Activated CD4-positive, alpha-beta T cell treated with anti-CD3 and anti-CD28 coated beads, Interleukin-10, Interleukin-2, amounts not matched to agents 100 ng/mL and 50 ng/mL, durations not matched to agents 16 hours and 8 hours (primary cell): ENCODE measurements around the gene PCSK6.

Experiments used
- DNase-seq: peaks from one replicate; pipeline ENCODE4 v3.0.0-alpha.2; 2020

The PCSK6 gene

DNA sequence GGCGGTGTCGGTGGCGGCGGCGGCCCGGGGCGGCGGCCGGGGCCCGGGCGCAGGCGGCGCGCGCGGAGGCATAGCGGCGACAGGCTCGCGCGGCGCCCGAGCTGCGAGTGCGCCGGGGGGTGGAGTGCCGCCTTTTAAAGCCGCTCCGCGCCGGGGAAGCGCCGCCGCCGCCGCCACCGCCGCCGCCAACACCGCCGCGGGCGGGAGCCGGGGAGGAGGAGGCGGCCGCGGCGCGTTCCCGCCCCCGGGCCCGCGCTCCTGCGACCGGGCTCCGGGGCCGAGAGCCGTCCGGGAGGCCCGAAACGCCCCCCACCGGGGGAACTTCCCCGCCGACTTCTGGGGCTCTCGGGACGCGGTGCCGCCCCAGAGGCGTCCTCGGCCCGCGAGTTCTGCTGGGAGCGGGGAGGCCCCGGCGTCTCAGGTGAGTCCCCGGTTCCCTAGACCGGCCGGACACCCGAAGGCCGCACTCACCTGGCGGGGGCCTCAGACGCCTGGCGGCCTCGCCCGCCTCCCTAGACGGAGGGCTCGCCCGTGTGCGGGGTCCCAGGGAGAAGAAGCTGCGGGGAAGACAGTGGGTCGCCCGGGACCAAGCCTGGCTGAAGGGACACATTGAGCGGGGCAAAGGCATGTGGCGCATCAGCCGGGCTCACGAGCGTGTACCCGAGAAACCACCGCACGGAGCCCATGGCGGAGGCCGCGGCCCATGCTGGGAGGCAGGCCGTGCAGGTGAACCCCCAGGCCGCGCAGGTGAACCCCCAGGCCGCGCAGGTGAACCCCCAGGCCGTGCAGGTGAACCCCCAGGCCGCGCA is at the start of gene PCSK6:
Gene PCSK6, minus strand, starts transcription at position 109 of the 809 bp plus-strand sequence. Its CDS starts 37 bp downstream, at position 72.
- DNase-seq: no peak

DNA sequence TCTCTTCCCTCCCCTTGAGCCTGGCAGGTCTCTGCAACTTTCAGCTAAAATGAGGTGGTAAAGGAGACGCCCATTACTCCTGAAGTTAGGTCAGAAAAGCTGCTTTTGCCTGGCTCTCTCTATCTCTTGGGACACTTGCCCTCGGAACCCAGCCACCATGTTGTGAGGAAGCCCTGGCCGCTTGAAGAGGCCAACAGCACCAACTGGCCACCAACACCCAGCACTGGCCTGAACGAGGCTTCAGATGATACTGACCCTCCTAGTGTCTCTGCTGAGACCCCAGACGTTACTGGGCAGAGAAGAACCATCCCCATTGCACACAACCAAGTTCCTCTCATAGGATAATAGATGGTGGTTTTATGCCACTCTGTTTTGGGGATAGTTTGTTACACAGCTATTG is 49.5 kb upstream of the PCSK6 start:
- no peak for DNase-seq

DNA sequence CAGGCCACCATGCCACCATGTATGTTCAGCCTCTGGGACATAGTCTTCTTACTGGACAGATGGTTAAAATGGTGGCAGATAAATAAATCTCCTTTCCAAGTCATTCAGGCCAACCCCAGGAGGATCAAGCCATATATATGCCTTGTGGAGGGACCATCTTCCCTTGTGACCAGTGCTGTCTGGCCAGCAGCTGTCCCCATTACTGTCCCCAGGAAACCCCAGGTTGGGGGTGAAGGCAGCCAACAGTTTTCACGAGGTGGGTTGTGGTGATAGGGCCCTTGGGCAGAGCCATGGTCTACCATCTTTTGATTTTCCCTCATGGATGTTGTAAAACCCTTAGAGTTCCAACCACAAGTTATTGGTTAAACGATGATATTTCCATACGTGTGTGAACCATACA is 48.7 kb upstream of the PCSK6 start:
- no peak for DNase-seq

DNA sequence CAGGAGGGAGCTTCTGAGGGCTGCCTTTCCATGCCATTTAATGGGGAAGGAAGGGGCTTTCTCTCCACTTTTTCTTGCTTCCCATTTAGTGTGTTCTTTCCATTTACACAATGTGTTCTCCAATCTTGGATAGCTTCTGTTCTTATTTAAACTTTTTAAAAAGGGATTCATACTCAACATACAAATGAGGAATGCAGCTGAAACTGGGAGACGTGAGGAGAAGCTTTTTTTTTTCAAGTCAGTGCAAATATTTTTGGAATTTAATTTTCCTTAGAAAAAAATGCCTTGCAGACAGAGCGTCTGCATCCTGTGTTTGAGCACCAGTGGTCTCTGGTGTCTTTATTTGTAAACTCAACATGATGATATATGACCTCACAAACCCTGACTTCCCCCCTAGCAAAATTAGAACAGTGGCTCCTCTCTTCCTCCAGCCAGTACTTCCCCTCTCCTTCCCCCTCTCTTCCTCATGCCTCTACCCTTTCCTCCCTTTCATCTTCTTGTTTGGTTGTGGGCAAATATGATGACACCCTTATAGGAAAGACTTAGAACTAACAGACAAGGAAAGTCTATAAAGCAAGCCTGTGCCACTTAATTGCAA is 48.1 kb upstream of the PCSK6 start:
- no peak for DNase-seq

DNA sequence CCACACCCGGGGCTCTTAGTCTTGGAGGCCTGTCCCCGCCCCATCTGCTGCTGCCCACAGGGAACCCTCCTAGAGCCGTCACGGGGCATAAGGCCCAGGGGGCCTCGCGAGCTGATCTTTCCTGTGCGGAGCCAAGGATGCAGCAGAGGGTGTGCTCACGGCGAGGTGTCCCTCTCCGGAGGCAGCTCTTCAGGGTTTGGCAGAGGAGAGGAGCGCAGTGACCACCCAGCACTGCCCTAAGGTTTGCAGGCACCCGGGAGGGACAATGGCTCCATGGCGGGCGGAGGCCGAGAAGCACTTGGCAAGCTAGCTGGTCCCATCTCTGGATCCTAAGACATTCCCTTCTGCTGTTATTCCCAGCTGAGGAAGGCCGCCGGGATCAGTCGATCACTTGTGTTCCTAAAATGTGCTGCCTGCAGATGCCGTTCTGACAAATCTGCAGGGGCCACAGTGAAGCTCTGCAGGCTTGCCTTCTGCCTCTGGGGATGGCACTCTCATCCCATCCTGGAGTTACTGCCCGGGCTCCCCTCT is 47.4 kb upstream of the PCSK6 start:
- DNase-seq: no peak

DNA sequence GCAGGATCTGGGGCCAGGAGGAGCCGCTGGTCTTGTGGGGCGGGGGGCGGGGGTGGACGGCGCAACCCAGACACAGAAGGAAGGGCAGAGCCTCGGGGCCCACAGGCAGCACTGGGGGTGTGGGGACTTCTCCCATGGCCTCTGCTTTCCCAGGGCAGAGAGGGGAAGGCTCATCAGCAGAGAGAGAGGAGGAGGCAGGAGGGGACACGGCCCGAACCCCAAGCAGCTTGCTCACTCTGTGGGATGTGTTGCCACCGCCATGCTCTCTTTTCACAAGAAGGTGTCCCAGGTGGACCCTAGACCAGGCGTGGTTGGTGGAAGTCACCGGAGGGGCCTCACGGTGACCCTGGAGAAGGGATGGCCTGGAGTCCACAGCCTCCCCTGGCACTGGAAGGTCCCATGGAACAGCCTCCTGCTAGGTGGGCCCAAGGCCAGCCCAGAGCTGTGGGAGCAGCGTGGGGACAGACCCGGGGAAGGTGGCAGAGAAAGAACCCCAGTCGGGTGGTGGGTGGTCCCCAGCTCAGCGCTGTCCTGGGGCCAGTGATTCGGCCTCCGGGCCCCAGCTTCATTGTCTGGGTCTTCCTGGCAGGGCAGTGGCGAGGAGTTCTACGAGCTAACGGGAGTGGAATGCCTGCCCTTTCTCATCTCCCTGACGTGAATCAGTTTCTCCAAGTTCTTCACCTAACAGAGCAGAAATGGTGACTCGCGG is 46.8 kb upstream of the PCSK6 start:
- DNase-seq: no peak

DNA sequence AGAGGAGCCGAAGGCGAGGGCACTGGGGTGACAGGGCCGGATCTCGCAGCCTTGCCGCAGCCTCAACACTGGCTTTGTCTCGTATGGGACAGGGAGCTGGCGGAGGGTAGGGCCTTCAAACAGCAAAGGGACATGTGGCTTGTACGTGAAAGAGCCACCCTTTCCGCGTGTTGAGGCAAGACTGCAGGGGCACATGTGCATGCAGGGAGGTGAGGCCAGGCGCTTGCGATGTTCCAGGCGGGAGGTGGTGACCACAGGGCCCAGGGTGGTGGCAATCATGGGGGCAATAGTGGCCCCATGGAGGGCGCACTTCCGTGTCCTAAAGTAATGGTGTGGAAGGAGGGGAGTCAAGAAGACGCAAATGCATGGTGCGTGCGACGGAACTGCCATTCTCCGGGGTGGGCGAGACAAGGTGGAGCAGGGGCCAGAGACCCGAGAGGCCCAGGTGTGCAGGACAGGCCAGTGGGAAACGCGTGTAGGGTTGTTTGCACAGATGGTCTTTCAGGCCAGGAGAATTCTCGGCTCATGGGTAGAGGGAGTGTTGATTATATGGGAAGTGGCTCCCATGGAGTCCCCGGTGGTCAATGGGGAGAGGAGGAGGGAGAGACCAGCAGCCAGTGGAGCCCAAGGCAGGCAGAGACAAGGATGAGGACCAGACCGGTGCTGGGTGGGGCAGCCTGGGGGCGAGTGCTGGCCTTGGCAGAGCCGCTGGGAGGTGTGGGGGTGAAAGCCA is 45.8 kb upstream of the PCSK6 start:
- no peak for DNase-seq

DNA sequence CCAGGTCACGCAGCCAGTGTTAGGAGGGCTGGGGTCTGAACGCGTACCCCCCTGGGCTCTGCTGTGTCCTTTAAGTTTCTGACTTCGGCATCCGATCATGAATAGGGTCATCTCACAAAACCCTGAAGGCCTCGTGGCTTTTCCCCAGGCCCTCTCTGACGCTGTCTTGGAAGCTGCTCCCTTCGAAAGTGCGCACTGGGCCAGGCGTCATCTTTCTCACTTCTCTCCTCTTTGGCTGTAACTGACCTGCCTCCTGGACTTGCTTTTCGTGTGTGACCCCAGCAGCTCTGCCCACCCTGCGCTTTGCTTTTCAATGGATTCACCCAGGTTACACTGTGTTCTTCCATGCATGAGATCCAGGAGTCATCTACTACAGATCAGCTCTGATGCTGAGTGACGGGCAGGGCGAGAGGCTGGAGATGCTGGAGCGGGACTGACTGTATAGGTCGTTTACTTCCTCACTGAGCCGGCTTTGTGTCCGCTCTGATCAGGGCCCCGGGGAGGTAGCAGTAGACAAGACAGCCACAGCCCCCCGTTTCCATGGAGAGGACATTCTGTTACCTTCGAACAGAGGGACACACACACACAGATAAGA is 45.0 kb upstream of the PCSK6 start:
- no peak for DNase-seq

DNA sequence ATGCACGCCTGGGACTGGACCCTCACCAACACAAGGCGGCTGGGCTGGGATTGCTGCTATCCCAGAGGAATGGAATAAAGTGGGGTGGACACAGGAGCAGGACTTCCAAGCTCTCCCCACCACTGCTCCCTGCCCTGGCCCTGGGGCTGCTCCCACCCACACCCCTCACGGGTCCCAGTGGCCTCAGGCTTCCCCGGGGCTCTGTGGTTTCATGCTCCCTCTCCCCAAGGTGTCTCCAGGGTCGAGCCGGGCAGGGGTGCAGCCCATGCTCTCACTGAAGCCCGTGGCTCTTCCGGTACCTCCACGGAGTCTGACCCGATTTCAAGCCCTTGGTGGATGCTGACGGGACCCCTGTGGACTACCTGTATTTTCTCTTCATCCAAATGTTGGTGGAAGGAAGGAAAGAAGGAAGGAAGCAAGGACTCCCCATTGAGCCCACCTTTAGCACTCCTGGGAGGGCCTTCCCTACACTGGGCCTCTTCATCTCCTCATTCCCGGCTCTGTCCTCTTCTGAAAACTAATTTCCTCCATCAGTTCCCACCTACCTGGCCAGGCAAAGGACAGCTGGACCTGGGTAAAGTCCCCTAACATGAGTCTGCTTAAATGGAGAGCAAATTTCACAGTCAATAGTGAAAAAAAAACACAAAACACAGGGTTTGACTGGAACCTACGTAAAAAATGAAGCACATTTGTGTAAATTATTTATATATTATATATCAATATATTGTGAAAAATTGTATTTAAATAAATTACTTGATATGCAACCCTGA is 44.0 kb upstream of the PCSK6 start:
- DNase-seq: no peak

DNA sequence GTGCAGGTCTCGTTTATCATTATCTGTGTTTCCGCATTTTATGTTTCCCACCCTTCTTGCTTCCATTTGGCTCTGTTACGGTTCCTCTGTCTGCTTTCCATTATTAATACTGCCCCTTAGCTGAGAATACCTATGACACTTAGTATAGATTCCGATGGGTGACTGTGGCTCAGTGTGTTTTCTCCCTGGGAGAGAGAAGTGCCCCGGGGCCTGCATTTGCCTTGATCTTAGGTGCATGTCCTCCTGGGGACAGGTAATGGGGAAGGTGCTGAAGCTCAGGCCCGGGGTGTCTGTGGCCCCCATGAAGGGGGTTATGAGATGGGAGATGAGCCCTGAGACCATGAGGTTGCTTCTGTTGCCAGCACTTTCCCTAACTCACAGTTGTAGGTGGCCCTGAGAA is 43.4 kb upstream of the PCSK6 start:
- no peak for DNase-seq

DNA sequence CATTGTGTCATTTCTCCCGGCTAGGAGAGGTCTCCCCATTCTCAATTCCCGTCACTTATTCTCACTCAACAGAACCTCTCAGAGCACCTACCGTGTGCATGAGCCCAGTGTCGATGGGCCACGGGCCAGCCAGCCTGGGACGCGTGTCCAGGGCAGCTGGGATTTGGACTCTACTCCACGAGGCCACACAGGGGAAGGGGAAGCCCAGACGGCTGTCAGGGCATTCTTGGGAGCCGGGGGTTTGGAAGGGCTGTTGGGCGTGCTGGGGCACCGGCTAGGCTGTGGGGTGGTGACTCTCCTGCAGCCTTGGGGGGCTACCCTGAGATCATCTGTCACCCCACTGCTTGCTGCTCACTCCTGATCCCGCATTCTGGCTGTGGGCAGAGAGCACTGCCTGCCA is 41.7 kb upstream of the PCSK6 start:
- DNase-seq: no peak

DNA sequence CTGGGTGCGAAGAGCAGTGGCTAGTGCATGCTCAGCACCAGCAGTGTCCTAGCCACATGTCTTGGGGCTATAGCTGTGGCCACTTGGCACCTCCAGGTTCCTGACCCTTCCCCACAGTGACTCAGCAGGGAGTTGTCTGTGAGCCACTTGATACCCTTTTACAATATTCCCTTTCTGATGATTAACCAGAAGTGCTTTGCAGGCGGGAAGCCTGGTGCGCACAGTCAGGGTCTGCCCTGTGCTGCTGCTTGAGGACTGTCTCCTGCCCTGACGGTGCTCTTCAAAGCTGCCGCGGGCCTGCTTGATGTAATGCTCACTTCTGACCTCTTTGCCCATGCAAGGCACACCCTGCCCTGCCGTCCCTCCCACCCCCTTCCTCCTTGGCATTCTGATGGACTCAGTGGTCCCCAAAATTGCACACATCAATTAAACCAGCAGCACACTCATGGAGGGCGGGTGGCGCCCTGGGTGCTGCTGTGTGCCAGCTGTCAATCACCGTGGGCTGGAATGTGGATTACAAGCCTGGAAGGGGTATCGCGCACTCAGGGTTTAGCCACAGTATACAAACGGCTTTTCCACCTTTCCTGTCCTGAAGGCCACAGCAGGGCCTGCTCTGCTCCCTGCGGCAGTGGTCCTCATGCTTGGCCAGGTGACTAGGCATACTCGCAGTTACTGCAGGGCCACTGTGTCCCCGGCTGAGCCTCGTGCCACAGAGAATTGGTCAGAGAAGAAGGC is 40.9 kb upstream of the PCSK6 start:
- no peak for DNase-seq

DNA sequence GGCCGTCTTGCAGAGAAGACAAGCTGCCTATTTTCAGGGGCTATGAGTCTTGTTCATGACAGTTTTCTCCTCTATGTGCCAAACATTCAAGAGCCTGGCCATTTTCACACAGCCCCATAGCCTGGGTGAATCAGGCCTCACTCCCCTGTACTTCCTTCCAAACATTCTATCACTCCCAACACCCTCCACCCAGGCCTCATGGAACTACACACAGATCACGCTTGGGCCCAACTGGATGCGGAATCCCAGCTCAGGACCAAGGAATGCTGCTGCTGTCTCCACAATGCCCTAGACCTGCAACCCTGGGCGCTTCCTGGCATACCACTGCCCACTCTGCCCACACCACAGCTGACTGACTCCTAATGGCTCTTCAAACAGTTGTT is 39.4 kb upstream of the PCSK6 start:
- DNase-seq: no peak

DNA sequence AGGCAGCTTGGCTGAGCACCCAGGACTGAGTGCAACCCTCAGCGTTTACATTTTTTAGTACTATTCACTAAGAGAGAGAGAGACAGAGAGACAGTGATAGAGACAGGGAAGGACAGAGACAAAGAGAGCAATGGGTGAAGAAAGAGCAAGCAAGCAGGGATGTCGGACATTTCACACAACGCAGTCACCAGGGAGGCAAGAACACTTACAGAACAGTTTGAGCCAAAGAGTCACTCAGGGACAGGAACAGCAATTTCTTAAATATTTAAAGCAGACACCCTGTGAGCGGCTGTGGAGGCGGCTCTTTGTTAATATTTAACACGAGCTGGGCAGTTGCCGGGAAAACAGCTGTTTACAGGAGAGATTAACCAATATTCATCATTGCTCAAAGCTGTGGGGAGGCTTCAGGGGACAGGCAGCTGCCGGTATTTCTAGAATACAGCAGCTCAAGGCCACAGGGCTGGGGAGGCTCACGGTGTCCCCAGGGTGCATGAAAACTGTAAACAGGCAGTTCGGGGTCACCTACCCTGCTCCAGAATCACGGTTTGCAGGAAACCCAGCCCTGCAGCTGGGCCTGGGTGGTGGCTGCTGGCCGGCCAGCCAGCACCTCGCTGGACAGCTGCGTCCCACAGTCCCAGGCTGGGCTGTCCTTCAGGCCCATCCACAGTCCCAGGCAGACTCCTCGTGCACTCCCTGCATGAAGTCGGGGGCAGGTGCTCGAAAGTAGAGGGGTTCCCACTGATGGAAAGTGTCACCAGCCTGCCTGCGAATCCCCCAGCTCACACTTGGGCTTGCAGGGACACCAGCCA is 38.8 kb upstream of the PCSK6 start:
- DNase-seq: no peak

DNA sequence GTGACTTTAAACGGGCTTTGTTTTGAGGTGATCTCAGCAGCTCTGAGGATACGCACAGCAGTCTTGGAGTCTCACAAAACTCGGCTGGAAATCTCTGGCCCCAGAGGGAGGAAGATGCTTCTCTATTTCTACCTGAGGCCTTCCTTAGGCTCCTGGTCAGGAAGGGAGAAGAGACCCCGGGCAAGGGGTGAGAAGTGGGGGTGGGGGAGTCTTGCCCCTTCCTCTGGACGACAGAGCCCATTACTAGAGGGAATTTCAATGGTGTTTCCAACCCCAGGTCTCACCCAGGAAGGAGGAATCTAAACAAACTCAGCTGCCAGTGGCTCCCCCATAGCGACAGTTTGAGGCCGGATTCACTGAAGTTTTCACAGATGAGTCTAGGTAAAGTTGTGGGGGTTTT is 37.4 kb upstream of the PCSK6 start:
- DNase-seq: no peak

DNA sequence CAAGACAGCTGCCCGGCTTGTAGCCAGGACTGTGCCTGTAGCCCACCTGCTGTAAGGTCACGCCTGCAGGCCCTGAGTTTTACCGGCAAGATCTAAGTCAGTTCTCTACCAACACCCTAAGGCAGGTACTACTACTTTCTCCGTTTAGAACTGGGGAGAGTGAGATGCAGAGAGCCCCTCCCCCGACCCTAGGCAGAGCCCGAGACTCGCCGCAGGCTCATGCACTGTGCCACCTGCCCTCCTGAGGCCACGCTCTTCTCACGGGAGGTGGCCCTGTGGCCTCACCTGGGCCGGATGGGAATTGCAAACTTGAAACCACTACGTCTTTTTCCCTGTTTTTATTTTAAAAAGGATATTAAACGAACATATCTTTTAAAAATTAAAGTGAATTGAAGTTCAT is 36.9 kb upstream of the PCSK6 start:
- DNase-seq: no peak

DNA sequence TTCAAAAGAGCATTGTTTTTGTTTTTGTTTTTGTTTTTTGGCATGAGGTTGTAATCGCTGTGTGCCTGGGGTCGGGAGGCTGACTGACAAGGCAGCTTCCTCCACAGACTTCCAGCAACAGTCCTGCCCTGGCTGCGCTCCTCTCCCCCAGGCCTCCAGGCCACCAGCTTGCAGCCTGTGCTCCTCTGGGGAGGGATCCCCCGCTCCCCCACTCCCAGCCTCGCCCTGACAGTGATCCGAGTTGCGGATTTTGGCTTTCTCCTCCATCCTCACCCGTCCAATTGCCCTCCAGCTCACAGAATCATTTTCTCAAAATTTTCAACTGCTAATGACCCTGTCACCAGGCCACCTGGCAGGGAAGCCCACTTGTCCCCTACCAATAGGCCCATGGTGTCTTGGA is 36.5 kb upstream of the PCSK6 start:
- DNase-seq: no peak

DNA sequence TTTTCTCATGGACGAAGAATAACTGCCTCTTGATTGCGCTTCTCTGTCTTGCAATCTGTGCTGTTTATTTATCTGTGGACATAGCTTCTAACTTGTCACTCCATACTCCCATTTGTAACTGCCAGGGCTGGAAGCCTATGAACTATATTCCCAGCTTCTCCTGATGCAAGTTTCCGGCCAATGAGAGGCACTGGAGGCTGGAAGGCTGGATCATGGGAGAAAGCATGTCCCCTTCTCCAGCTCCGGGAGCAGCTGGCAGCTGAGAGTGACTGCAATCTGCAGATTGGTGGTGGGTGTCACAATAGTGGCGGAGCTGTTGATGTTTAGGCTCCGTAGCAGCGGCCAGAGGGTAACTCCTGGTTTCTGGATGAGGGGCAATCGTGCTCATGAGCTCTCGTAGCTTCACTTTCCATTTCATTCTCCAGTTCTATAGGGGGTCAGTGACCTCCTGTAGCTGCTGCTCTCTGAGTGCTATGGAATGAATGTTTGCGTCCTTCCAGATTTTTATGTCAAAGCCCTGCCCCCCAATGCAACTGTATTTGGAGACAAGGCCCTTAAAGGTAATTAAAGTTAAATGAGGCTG is 35.7 kb upstream of the PCSK6 start:
- DNase-seq: no peak

DNA sequence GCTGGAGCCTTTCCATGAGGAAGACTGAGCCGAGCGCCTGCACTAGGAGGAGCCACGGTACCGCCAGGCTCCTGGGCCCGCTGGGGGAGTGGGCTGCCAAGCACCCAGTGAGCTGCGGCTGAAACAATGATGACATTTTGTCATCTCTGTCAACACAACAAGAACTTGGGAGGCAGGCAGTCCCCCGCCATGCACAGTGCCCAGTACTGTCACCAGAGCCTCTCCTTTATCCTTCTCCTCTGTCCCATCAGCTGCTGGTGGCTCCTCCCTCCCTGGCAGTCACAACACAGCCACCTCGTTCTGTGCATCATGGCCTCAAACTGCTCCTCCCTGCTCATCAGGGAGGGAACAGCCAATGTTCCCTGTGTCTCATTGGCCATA is 34.0 kb upstream of the PCSK6 start:
- DNase-seq: no peak
